RWPE2 (cell line): ENCODE data around the gene INHBC.

Source experiments
- ATAC-seq: fragments of 200-7000 bp; cut with Tn5 transposase; 3 replicates; pipeline ENCODE4 v1.9.1; 2021; ENCODE audit warnings: low read depth
- DNase-seq: peaks from one replicate; pipeline ENCODE4 v3.0.0-alpha.2; 2020; ENCODE audit warnings: low spot score
- H3K27ac ChIP-seq: fragments of 450-650 bp; 2 replicates; pipeline ENCODE4 v1.5.1; 2017; ENCODE audit warnings: mild to moderate bottlenecking; ENCODE audit not compliant: poor library complexity, severe bottlenecking
- H3K27me3 ChIP-seq: fragments of 250-450 bp; sonication (Bioruptor Pico); 2 replicates; pipeline ENCODE4 v1.5.1; 2021; ENCODE audit warnings: mild to moderate bottlenecking, moderate library complexity; ENCODE audit not compliant: insufficient read depth, poor library complexity, severe bottlenecking
- H3K36me3 ChIP-seq: fragments of 250-450 bp; sonication (Bioruptor Pico); 2 replicates; pipeline ENCODE4 v1.5.1; 2020; ENCODE audit warnings: low read depth, mild to moderate bottlenecking, moderate library complexity
- H3K4me1 ChIP-seq: fragments of 250-450 bp; sonication (Bioruptor Pico); 2 replicates; pipeline ENCODE4 v1.5.1; 2021; ENCODE audit warnings: mild to moderate bottlenecking, moderate library complexity; ENCODE audit not compliant: insufficient read depth, poor library complexity, severe bottlenecking
- H3K4me3 ChIP-seq: fragments of 250-450 bp; sonication (Bioruptor Pico); 2 replicates; pipeline ENCODE4 v1.5.1; 2021; ENCODE audit warnings: mild to moderate bottlenecking, moderate library complexity; ENCODE audit not compliant: severe bottlenecking
- H3K9me3 ChIP-seq: fragments of 250-450 bp; sonication (Bioruptor Pico); 2 replicates; pipeline ENCODE4 v1.5.1; 2021; ENCODE audit warnings: mild to moderate bottlenecking, moderate library complexity; ENCODE audit not compliant: severe bottlenecking
- CTCF ChIP-seq: fragments of 450-650 bp; IDR thresholded peaks from one replicate; pipeline ENCODE4 v1.5.1; 2017; ENCODE audit warnings: mild to moderate bottlenecking, moderate library complexity; ENCODE audit not compliant: poor library complexity, severe bottlenecking

INHBC gene

GRCh38 chr12:57462912-57463253 is 28.3 kb downstream of the INHBC start:
- peaks cover 5% of the 10 kb centered on the region for H3K27me3 ChIP-seq
- no peaks in the 10 kb centered on the region for H3K9me3 ChIP-seq
- H3K4me1 ChIP-seq: peaks cover 10% of the 10 kb centered on the region
- TF ChIP-seq CTCF: peak; percentile 80
- DNase-seq (no peak), ATAC-seq (no peak)
- no peak overlapping the region for H3K4me3 ChIP-seq
- H3K27ac ChIP-seq: peak overlapping the region; percentile 64
- no peaks in the 10 kb centered on the region for H3K36me3 ChIP-seq

- H3K36me3 ChIP-seq: no peaks in the 10 kb centered on the region
- TF ChIP-seq CTCF: no peak
- H3K4me3 ChIP-seq: no peak overlapping the region
- H3K27ac ChIP-seq: no peak overlapping the region
- H3K4me1 ChIP-seq: no peaks in the 10 kb centered on the region
- H3K27me3 ChIP-seq: peaks cover 5% of the 10 kb centered on the region
- no peak for DNase-seq
- H3K9me3 ChIP-seq: no peaks in the 10 kb centered on the region
- ATAC-seq: no peak
Observed at GRCh38 chr12:57464569-57464968, 30.0 kb downstream of the INHBC start.

- Histone ChIP-seq H3K27me3 (peaks cover 5% of the 10 kb centered on the region), H3K4me1 (no peaks in the 10 kb centered on the region), H3K27ac (no peak overlapping the region), H3K4me3 (no peak overlapping the region), H3K9me3 (no peaks in the 10 kb centered on the region), H3K36me3 (no peaks in the 10 kb centered on the region)
- no peak for TF ChIP-seq CTCF
- DNase-seq (no peak), ATAC-seq (no peak)
Observed at GRCh38 chr12:57465030-57465746, 30.6 kb downstream of the INHBC start.

- no peak overlapping the region for H3K27ac ChIP-seq
- H3K4me3 ChIP-seq: no peak overlapping the region
- H3K27me3 ChIP-seq: peaks cover 5% of the 10 kb centered on the region
- no peak for DNase-seq
- H3K4me1 ChIP-seq: no peaks in the 10 kb centered on the region
- no peak for ATAC-seq
- no peaks in the 10 kb centered on the region for H3K36me3 ChIP-seq
- no peaks in the 10 kb centered on the region for H3K9me3 ChIP-seq
- TF ChIP-seq CTCF: no peak
Observed at GRCh38 chr12:57465747-57466505, 31.3 kb downstream of the INHBC start.
